ENCODE measurements around the gene XPR1. TPM values are rescaled to one million over a fixed set of nuclear protein-coding genes. Genes with fewer than 3 reads are reported as not detected.
A peak's percentile ranks its signal among the peaks of the same experiment; 100 is the strongest.

XPR1 gene
- total RNA-seq (2021; fragmentation: NEBNext Ultra II Directional; extraction: Animal tissue kit (Norgen Biotek cat#: 25700)): 10 to 100 TPM; 25.0 to 44.7 (median 34.0) TPM
- long read RNA-seq, partial matches to known transcripts: 1 of 8 reads
- long read RNA-seq, other reads (novel, unspliced or antisense): 7 of 8 reads

DNA sequence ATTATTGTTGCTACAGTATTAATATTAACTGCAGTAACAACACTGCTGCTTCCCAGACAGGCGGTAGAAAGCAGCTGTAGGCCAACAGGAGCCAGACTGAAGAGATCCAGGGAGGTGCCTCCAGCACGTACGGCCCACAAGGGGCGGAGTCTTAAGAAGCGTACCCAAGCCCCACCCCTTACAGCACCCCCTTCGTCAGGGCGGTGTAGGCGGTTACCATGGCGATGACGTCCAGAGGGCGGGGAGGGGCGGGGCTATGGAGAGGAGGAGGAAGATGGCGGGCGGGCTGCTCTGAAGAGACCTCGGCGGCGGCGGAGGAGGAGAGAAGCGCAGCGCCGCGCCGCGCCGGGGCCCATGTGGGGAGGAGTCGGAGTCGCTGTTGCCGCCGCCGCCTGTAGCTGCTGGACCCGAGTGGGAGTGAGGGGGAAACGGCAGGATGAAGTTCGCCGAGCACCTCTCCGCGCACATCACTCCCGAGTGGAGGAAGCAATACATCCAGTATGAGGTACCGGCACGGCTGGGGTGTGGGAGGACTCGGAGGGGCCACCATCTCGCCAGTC lies at the start of gene XPR1:
Gene XPR1, plus strand, starts transcription at position 257 of the 560 bp plus-strand sequence. Its CDS starts 180 bp downstream, at position 437.
- Mint-ChIP-seq H3K4me3 (no peak within 1 kb of the TSS), H3K27me3 (ENCODE audit: insufficient read depth) (no peaks in the 10 kb centered on the region), H3K36me3 (ENCODE audit: low read depth) (no peaks in the 10 kb centered on the region), H3K9me3 (no peaks in the 10 kb centered on the region), H3K4me1 (ENCODE audit: low read depth) (peaks cover 15% of the 10 kb centered on the region), H3K27ac (peak within 1 kb of the TSS; percentile 78)
- DNase-seq: peak; percentile 96
- TF ChIP-seq, protein P1, sequence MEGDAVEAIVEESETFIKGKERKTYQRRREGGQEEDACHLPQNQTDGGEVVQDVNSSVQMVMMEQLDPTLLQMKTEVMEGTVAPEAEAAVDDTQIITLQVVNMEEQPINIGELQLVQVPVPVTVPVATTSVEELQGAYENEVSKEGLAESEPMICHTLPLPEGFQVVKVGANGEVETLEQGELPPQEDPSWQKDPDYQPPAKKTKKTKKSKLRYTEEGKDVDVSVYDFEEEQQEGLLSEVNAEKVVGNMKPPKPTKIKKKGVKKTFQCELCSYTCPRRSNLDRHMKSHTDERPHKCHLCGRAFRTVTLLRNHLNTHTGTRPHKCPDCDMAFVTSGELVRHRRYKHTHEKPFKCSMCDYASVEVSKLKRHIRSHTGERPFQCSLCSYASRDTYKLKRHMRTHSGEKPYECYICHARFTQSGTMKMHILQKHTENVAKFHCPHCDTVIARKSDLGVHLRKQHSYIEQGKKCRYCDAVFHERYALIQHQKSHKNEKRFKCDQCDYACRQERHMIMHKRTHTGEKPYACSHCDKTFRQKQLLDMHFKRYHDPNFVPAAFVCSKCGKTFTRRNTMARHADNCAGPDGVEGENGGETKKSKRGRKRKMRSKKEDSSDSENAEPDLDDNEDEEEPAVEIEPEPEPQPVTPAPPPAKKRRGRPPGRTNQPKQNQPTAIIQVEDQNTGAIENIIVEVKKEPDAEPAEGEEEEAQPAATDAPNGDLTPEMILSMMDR (IDR thresholded peaks at IDR 0.05): peak; percentile 48

DNA sequence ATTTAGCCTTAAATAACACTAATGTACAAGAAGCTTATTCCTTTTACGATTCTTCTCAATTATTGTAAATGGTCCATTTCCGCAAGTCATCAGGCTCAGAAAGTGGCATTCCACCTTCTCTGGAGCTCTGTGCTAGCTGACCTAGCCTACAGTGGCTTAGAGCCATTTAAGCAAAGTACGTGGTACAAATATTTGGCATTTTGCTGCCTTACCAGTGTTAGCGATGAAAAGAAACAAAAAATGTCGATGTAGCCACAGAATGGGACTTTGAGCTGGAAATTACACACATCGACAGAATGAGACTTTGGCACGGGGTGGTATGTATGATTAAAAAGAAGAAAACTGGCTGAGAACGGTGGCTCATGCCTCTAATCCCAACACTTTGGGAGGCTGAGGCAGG lies 47.0 kb upstream of the XPR1 start:
- H3K27me3 Mint-ChIP-seq (ENCODE audit: insufficient read depth): no peaks in the 10 kb centered on the region
- no peaks in the 10 kb centered on the region for H3K36me3 Mint-ChIP-seq (ENCODE audit: low read depth)
- no peak for DNase-seq
- peaks cover 10% of the 10 kb centered on the region for H3K9me3 Mint-ChIP-seq
- H3K27ac Mint-ChIP-seq: peak overlapping the region; percentile 79
- TF ChIP-seq, protein P1 (IDR thresholded peaks at IDR 0.05): no peak
- H3K4me1 Mint-ChIP-seq (ENCODE audit: low read depth): peaks cover 54% of the 10 kb centered on the region
- H3K4me3 Mint-ChIP-seq: no peak overlapping the region; the same call in 1 of the 2 replicates

DNA sequence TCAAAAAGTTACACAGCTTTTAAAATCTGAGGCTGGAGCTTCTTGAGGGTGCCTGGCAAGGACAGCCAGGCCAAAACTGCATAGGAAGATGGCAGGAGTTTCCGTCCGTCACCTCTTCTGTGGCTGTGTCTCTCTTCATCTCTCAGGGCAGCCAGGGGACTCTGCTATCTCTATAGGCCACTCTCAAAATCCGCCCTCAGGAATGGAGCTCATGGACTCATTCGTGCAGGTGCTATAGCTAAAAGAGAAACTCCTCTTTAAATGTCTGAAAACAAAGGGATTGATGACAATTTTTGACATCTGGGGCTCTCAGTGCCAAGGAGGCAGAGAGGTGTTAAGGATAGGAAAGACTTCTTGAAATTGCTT lies 45.8 kb upstream of the XPR1 start:
- DNase-seq: no peak
- H3K27ac Mint-ChIP-seq: peak overlapping the region; percentile 79
- no peaks in the 10 kb centered on the region for H3K27me3 Mint-ChIP-seq (ENCODE audit: insufficient read depth)
- no peak overlapping the region for H3K4me3 Mint-ChIP-seq
- H3K36me3 Mint-ChIP-seq (ENCODE audit: low read depth): no peaks in the 10 kb centered on the region
- TF ChIP-seq, protein P1 (IDR thresholded peaks at IDR 0.05): no peak
- H3K4me1 Mint-ChIP-seq (ENCODE audit: low read depth): peaks cover 45% of the 10 kb centered on the region
- peaks cover 10% of the 10 kb centered on the region for H3K9me3 Mint-ChIP-seq

DNA sequence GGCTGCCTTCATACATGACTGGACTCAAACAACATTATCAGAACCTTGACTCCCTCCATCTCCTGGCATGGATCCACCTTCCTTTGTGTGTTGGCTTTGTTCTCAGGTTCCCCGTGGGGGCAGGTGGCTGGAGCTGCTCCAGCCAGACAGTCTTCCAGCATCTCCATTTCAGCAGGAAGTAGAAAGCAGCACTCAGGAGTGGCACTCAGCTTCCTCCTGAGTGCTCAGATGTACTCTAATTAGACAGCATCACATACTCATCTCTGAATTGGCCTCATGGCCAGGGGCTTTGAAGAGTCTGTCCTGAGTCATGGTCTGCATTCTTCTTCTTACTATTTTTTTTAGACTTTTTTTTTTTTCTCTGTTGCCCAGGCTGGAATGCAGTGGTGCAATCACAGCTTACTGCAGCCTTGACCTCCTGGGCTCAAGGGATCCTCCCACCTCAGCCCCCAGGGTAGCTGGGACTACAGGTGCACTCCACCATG lies 45.1 kb upstream of the XPR1 start:
- DNase-seq: peak; percentile 85
- Mint-ChIP-seq H3K9me3 (peaks cover 10% of the 10 kb centered on the region), H3K27me3 (ENCODE audit: insufficient read depth) (no peaks in the 10 kb centered on the region), H3K27ac (peak overlapping the region; percentile 75), H3K4me3 (peak overlapping the region; percentile 34), H3K36me3 (ENCODE audit: low read depth) (no peaks in the 10 kb centered on the region), H3K4me1 (ENCODE audit: low read depth) (peaks cover 38% of the 10 kb centered on the region)
- TF ChIP-seq, protein P1 (IDR thresholded peaks at IDR 0.05): no peak

DNA sequence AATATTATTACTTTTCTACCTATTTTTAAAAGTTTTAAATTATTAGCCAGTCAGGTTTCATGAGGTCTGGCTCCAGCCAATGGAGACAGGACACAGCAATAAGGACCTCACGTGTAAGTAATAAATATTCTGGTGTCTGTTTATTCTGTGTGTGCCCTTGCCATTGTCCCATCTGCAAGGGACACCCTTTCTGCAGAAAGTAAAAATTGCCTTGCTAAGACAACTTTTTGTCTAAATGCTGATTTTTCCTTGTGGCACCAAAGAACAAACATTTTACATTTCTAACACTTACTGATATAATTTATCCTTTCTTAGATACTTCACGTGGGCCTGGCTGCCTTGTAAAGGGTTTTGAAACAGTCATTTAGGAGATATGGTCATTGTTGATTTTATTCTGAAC lies 43.7 kb upstream of the XPR1 start:
- Mint-ChIP-seq H3K36me3 (ENCODE audit: low read depth) (no peaks in the 10 kb centered on the region), H3K9me3 (peaks cover 10% of the 10 kb centered on the region), H3K27me3 (ENCODE audit: insufficient read depth) (no peaks in the 10 kb centered on the region; the same call in none of the 2 replicates), H3K27ac (no peak overlapping the region), H3K4me1 (ENCODE audit: low read depth) (peaks cover 35% of the 10 kb centered on the region), H3K4me3 (no peak overlapping the region)
- TF ChIP-seq, protein P1 (IDR thresholded peaks at IDR 0.05): no peak
- no peak for DNase-seq

All from HFFc6 (cell line).